Upper lobe of left lung (tissue), 6 donors: Measurements from ENCODE around the gene MYO18B. TPM values are rescaled to one million over a fixed set of nuclear protein-coding genes. Genes with fewer than 3 reads are reported as not detected.

ENCODE experiments used
- ATAC-seq, 2 donors: fragments of 200-7000 bp; cut with Tn5 transposase; one replicate each; pipeline ENCODE4 v1.9.1; 2022; ENCODE audit warnings: mild to moderate bottlenecking in 2 of 2, moderate library complexity in 2 of 2; ENCODE audit not compliant: low FRiP score in 2 of 2
- DNase-seq, 2 donors: peaks; one replicate each; pipeline ENCODE4 v3.0.0-alpha.2; 2019 to 2020
- H3K27ac ChIP-seq, 4 donors: fragments of 200-600 bp; sonication (generic); one replicate each; pipeline ENCODE4 v1.5.1; 2016 to 2019
- H3K27me3 ChIP-seq, 4 donors: fragments of 200-600 bp; sonication (generic); one replicate each; pipeline ENCODE4 v1.5.1; 2017 to 2019
- H3K36me3 ChIP-seq, 4 donors: fragments of 200-600 bp; sonication (generic); one replicate each; pipeline ENCODE4 v1.5.1; 2016 to 2019
- H3K4me1 ChIP-seq, 4 donors: fragments of 200-600 bp; sonication (generic); one replicate each; pipeline ENCODE4 v1.5.1; 2018 to 2019
- H3K4me3 ChIP-seq, 4 donors: fragments of 200-600 bp; sonication (generic); one replicate each; pipeline ENCODE4 v1.5.1; 2017 to 2019; ENCODE audit warnings: mild to moderate bottlenecking in 2 of 4, moderate library complexity in 1 of 4
- H3K9me3 ChIP-seq, 4 donors: fragments of 200-600 bp; sonication (generic); one replicate each; pipeline ENCODE4 v1.5.1; 2018 to 2019
- CTCF ChIP-seq, 6 experiments: fragments of 450-650 bp in 4 of 6; fragments of 200-600 bp in 2 of 6; sonication (generic) in 2 of 6; IDR thresholded peaks; one replicate each; pipeline ENCODE4 v1.5.1; 2016 to 2019; ENCODE audit warnings: antibody characterized with exemption in 6 of 6
- EP300 ChIP-seq, 4 donors: sonication (generic); formaldehyde crosslinking; IDR thresholded peaks; one replicate each; pipeline ENCODE4 v1.5.1; 2017; ENCODE audit warnings: antibody characterized with exemption in 4 of 4, control low read depth in 2 of 4
- POLR2A ChIP-seq, 4 donors: fragments of 450-650 bp; IDR thresholded peaks; one replicate each; pipeline ENCODE4 v1.5.1; 2016 to 2017; ENCODE audit warnings: antibody characterized with exemption in 4 of 4, mild to moderate bottlenecking in 2 of 4
- POLR2AphosphoS5 ChIP-seq, 2 donors: sonication (generic); formaldehyde crosslinking; IDR thresholded peaks; one replicate each; pipeline ENCODE4 v1.5.1; 2017; ENCODE audit warnings: antibody characterized with exemption in 2 of 2
- WGBS, 2 donors: methylation state at CpG; one replicate each; pipeline ENCODE4 v1.1.5; 2017 to 2018; 5-methylcytosine and 5-hydroxymethylcytosine counted together
- total RNA-seq, 6 donors: library from RNA; depleted of rRNA in 4 of 6; stranded (reverse); fragments of >200 nt in 4 of 6; gene quantifications; one replicate each; pipeline versions ENCODE4 v1.1.0 to v1.2.1, GENCODE V29; 2016 to 2021
- donor health status: DM: no; HTN: no; CAD: no; lungs with moderate emphysema.
- donor health status: DM: no; HTN: yes; CAD: no; lungs with severe emphysema.

MYO18B gene
- total RNA-seq, 6 donors from 2014 or later, result 0.09 to 1.3 (median 0.17) TPM; not detected in 3

DNA sequence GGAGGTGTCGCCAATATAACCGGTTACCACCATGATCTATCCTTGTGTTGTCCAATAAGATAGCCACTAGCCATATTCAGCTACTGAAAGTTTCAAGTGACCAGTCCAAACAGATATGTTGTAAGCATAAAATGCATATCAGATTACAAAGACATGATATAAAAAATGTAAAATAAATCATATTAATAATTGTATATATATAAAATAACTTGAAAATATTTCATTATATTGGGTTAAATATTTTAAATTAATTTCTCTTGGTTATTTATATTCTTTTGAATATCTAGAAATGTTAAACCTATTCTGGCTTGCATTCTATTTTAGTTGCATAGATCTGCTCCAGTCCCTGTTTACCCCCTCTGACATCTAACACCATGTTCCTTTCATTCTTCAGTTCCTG lies 305.5 kb downstream of the MYO18B start:
- ATAC-seq (no peak), DNase-seq (no peak)
- no peaks in the 10 kb centered on the region for H3K36me3 ChIP-seq
- WGBS, 2 donors, result 94 to 100% methylated on average over 2 of the region's 2 CpGs
- no peaks in the 10 kb centered on the region for H3K27me3 ChIP-seq
- H3K4me1 ChIP-seq, result no peaks in the 10 kb centered on the region
- no peaks in the 10 kb centered on the region for H3K9me3 ChIP-seq
- TF ChIP-seq CTCF (IDR thresholded peaks at IDR 0.05) (no peak), POLR2AphosphoS5 (IDR thresholded peaks at IDR 0.05) (no peak), POLR2A (IDR thresholded peaks at IDR 0.05) (no peak), EP300 (IDR thresholded peaks at IDR 0.05) (no peak)
- H3K4me3 ChIP-seq, result no peak overlapping the region
- no peak overlapping the region for H3K27ac ChIP-seq

- Histone ChIP-seq H3K4me3 (no peak overlapping the region), H3K36me3 (no peaks in the 10 kb centered on the region), H3K9me3 (no peaks in the 10 kb centered on the region), H3K4me1 (no peaks in the 10 kb centered on the region), H3K27ac (no peak overlapping the region), H3K27me3 (no peaks in the 10 kb centered on the region)
- no peak for TF ChIP-seq CTCF (IDR thresholded peaks at IDR 0.05)
- no peak for TF ChIP-seq EP300 (IDR thresholded peaks at IDR 0.05)
- TF ChIP-seq POLR2A (IDR thresholded peaks at IDR 0.05), result no peak
- TF ChIP-seq POLR2AphosphoS5 (IDR thresholded peaks at IDR 0.05), result no peak
- 45 to 54% methylated on average over 8 of the region's 8 CpGs for WGBS, 2 donors
- no peak for DNase-seq
- no peak for ATAC-seq
These were observed 305.9 kb downstream of the MYO18B start for GRCh38 chr22:26047920-26048319.

DNA sequence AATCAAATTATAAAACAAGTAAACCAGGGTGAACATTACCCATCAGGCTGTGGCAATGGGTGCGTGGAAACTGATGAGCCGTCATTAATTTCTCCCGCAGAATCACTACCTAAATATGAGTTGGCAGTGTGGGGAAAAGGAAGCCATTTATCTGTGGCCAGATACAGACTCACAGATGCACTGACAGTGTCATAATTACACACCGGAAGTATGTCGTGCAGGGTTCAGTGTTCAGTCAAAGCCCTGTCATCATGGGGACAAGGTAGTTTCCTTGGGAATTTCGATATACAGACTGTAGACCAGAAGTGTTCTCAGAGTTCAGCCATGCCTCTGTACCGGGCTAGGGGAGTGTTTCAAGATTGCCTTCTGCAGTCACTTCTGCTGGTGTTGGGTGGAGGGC lies 308.1 kb downstream of the MYO18B start:
- Histone ChIP-seq H3K36me3 (no peaks in the 10 kb centered on the region), H3K4me1 (no peaks in the 10 kb centered on the region), H3K4me3 (no peak overlapping the region), H3K27me3 (no peaks in the 10 kb centered on the region), H3K9me3 (no peaks in the 10 kb centered on the region), H3K27ac (no peak overlapping the region)
- ATAC-seq, result no peak
- TF ChIP-seq POLR2AphosphoS5 (IDR thresholded peaks at IDR 0.05), result no peak
- no peak for TF ChIP-seq CTCF (IDR thresholded peaks at IDR 0.05)
- TF ChIP-seq POLR2A (IDR thresholded peaks at IDR 0.05), result no peak
- no peak for TF ChIP-seq EP300 (IDR thresholded peaks at IDR 0.05)
- no peak for DNase-seq
- 58 to 71% methylated on average over 7 of the region's 7 CpGs for WGBS, 2 donors

- no peak for DNase-seq
- Histone ChIP-seq H3K36me3 (no peaks in the 10 kb centered on the region), H3K4me3 (no peak overlapping the region), H3K27me3 (no peaks in the 10 kb centered on the region), H3K4me1 (no peaks in the 10 kb centered on the region), H3K27ac (no peak overlapping the region), H3K9me3 (no peaks in the 10 kb centered on the region)
- no peak for TF ChIP-seq POLR2AphosphoS5 (IDR thresholded peaks at IDR 0.05)
- TF ChIP-seq POLR2A (IDR thresholded peaks at IDR 0.05), result no peak
- TF ChIP-seq EP300 (IDR thresholded peaks at IDR 0.05), result no peak
- TF ChIP-seq CTCF (IDR thresholded peaks at IDR 0.05), result no peak
- 65% methylated on average over 4 of the region's 4 CpGs for WGBS, 2 donors
- ATAC-seq, result no peak
These were observed 311.8 kb downstream of the MYO18B start for GRCh38 chr22:26053737-26054316.
